ENCODE data around the gene ATP1B1.
"Not testable (repeated sequence)": the region's sequence is repeated elsewhere in the genome, so short reads cannot be mapped to it uniquely, and the experiment has no call there.

ATP1B1 gene

GRCh38 chr1:169111472-169111871, 5.0 kb downstream of the ATP1B1 start:
- DNase-seq (ENCODE audit: low read depth): no peak
- H3K4me3 ChIP-seq (ENCODE audit: low read depth, low read length): no peak overlapping the region

DNA sequence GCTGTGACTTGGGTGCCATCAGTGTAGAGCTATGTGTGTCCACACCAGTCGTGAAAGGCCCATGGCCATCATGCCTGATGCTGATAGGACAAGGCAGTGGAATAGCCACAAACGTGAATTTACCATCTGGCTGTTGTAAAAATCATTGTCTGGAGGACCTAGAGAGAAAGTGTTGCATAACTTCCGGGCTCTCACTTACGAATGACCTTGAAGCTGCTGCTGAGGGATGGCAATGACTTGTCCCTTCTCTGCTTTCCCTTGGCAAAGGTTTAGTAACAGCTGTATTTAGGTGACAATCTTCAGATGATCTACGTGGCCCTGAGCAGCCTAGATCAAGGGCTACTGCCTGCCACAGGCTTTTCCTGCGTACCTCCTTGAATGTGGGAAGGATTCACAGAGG, 5.8 kb downstream of the ATP1B1 start:
- DNase-seq (ENCODE audit: low read depth): no peak
- H3K4me3 ChIP-seq (ENCODE audit: low read depth, low read length): no peak overlapping the region

- peak; percentile 69 for DNase-seq (ENCODE audit: low read depth)
- H3K4me3 ChIP-seq (ENCODE audit: low read depth, low read length): no peak overlapping the region
These were observed 7.2 kb downstream of the ATP1B1 start for GRCh38 chr1:169113613-169114119.

DNA sequence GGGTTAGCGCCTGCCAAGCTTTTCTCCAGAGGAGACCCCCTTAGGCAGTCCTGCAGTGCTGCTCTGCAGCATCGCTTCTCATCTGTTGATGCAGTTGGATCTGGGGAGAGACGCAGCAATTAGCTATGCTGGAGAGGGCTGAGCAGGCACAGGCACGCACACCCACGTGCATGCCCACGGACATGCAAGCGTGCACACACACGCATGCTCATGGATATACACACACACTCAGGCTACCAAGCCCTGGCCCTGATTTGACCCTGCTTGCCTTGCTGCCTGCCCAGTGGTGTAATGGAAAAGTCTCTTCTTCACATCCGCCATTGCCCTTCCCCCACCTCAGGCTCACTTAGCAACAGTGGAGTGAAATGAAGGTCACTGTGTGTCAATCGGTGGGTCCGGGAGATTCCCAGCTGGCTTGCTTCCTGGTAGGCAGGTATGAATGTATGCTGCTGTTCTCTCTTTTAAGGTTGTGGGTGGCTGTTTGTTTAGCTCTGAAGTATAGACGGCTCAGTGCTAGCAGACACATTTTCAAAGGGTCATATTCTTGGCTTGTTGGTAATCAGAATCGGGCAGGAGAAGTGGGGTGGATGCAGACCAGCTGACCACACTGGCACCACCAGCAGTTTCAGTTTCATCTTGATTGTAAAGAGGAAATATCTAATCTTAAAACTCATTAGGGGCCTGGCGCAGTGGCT, 9.5 kb downstream of the ATP1B1 start:
- DNase-seq (ENCODE audit: low read depth): no peak
- no peak overlapping the region for H3K4me3 ChIP-seq (ENCODE audit: low read depth, low read length)

GRCh38 chr1:169117014-169117413, 10.5 kb downstream of the ATP1B1 start:
- H3K4me3 ChIP-seq (ENCODE audit: low read depth, low read length): no peak overlapping the region
- no peak for DNase-seq (ENCODE audit: low read depth)

DNA sequence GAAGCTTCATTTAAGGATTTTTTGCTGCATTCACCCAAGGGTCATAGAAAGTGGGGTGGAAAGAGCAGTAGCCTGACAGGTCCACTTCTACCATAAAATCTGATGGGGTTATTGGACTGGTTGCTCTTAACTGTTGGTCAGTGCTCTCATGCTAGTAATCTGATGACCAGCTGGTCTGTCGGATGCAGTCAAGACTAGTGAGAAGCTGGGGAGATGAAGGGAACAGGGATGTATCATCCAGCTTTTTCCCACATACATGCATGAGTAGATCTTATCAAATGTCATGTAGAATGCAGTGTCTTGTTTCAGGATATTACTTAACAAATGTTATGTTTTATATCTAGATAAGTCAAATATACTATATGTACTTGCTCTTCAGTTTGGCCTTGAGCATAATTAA, 11.1 kb downstream of the ATP1B1 start:
- H3K4me3 ChIP-seq (ENCODE audit: low read depth, low read length): no peak overlapping the region

GRCh38 chr1:169118227-169118626, 11.7 kb downstream of the ATP1B1 start:
- no peak overlapping the region for H3K4me3 ChIP-seq (ENCODE audit: low read depth, low read length)
- no peak for DNase-seq (ENCODE audit: low read depth)

More for the DNA sequence above, 11.1 kb downstream of the ATP1B1 start:
- DNase-seq (ENCODE audit: low read depth): no peak

- no peak overlapping the region for H3K4me3 ChIP-seq (ENCODE audit: low read depth, low read length)
- peak; percentile 32 for DNase-seq (ENCODE audit: low read depth)
These were observed 12.9 kb downstream of the ATP1B1 start for GRCh38 chr1:169119405-169119804.

DNA sequence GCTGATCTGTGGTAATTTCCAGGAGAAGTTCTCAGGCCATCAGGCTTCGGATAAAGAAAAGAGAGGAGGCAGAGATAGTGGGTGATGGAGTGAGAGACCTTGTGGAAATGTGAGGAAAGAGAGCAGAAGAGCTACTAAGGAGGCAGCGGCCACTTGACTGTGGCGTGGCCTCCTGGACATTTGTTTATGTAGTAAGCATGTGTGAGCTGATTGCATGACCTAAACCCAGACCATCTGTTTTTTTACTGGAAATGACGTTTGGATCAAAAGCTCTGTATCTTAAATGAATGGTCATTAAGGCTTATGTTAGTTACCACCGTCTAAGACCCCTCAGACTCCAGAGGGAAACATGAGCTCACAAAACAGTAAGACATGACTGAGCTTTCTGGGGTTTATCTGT, 13.6 kb downstream of the ATP1B1 start:
- no peak overlapping the region for H3K4me3 ChIP-seq (ENCODE audit: low read depth, low read length)
- no peak for DNase-seq (ENCODE audit: low read depth)

GRCh38 chr1:169121146-169121923, 14.8 kb downstream of the ATP1B1 start:
- DNase-seq (ENCODE audit: low read depth): no peak

DNA sequence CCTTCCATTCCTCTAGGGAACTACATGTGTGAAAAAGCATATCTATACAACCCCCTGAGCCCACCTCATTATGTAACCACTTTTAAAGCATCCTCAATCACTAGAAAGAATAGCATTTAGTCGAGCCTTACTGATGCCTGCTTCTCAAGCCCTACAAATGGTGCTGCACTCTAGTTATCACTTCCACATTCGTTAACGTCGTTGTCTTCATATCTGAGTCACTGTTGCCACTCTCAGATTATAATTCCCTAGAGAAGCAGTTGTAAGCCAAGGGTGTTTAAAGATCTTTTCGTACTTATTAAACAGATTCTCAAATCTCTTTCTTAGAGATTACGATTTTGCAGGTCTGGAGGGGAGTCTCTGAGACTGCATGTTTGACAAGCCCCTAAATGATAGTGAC, 16.5 kb downstream of the ATP1B1 start:
- H3K4me3 ChIP-seq (ENCODE audit: low read depth, low read length): no peak overlapping the region
- no peak for DNase-seq (ENCODE audit: low read depth)

More at GRCh38 chr1:169121146-169121923, 14.8 kb downstream of the ATP1B1 start:
- H3K4me3 ChIP-seq (ENCODE audit: low read depth, low read length): no peak overlapping the region

GRCh38 chr1:169124459-169124858, 18.0 kb downstream of the ATP1B1 start:
- no peak for DNase-seq (ENCODE audit: low read depth)

GRCh38 chr1:169125597-169125996, 19.1 kb downstream of the ATP1B1 start:
- not testable (repeated sequence) for DNase-seq (ENCODE audit: low read depth); H3K4me3 ChIP-seq (ENCODE audit: low read depth, low read length)

More at GRCh38 chr1:169124459-169124858, 18.0 kb downstream of the ATP1B1 start:
- no peak overlapping the region for H3K4me3 ChIP-seq (ENCODE audit: low read depth, low read length)

GRCh38 chr1:169126335-169126734, 19.8 kb downstream of the ATP1B1 start:
- H3K4me3 ChIP-seq (ENCODE audit: low read depth, low read length): no peak overlapping the region
- no peak for DNase-seq (ENCODE audit: low read depth)

DNA sequence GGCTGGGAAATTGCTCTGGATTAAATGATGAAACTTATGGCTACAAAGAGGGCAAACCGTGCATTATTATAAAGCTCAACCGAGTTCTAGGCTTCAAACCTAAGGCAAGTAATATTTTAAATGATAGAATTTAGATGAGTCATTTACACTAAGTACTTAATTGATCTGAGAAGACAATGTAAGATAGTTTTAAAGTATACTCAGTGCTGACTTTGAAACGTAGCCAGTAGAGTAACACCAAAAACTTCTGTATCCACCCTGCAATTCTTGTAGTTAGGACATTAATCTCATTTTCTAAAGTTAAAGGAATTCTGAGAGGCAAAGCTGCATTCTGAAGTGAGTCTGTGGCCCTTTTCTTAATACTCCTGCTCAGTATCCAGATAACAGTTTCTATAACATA, 20.8 kb downstream of the ATP1B1 start:
- no peak overlapping the region for H3K4me3 ChIP-seq (ENCODE audit: low read depth, low read length)
- no peak for DNase-seq (ENCODE audit: low read depth)

GRCh38 chr1:169128562-169128961, 22.1 kb downstream of the ATP1B1 start:
- no peak overlapping the region for H3K4me3 ChIP-seq (ENCODE audit: low read depth, low read length)
- DNase-seq (ENCODE audit: low read depth): no peak

DNA sequence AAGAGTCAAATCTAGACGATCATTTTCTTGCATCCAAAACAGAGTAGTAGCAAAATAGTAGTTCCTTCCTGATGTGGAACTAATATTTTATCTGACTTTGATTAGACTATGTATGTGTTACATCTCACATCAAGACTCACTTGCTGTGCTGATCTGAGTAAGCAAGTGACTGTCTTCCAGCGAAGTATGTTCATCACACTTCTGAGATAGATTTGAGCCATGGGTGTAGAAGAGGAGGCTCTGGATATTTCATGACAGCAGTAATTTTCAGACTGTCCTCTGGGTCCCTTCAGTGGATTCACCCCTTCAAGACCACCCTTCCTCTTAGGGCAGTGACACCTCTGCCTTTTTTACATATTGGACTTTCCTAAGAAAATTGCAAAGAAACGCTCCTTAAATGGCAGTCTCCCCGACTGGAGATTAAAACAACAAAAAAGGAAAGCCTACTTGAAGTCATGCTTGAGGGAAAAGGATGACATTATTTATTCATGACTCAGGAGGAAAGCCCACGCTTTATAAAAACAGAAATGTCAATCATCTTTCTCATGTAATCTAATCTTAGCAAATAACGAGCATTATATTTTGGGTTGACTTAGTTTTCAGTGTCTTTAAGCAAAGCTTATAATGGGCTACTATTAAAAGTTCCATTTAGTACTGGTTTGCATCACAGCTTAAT, 22.8 kb downstream of the ATP1B1 start:
- DNase-seq (ENCODE audit: low read depth): no peak
- no peak overlapping the region for H3K4me3 ChIP-seq (ENCODE audit: low read depth, low read length)

DNA sequence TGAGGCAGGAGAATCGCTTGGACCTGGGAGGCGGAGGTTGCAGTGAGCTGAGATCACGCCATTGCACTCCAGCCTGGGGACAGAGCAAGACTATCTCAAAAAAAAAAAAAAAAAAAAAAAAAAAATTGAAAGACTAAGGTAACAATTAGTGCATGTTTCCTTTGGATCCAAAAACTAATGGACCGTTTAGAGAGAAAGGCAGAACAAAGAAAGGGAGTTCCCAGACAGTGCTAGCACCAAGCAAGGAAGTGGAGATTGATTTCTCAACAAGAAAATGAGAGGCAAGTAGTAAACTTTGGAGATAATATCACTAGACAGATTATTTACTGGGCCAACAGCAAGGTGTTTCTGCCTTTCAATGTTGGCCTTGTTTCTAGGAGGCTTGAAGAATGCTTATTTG, 24.2 kb downstream of the ATP1B1 start:
- no peak for DNase-seq (ENCODE audit: low read depth)
- H3K4me3 ChIP-seq (ENCODE audit: low read depth, low read length): no peak overlapping the region

DNA sequence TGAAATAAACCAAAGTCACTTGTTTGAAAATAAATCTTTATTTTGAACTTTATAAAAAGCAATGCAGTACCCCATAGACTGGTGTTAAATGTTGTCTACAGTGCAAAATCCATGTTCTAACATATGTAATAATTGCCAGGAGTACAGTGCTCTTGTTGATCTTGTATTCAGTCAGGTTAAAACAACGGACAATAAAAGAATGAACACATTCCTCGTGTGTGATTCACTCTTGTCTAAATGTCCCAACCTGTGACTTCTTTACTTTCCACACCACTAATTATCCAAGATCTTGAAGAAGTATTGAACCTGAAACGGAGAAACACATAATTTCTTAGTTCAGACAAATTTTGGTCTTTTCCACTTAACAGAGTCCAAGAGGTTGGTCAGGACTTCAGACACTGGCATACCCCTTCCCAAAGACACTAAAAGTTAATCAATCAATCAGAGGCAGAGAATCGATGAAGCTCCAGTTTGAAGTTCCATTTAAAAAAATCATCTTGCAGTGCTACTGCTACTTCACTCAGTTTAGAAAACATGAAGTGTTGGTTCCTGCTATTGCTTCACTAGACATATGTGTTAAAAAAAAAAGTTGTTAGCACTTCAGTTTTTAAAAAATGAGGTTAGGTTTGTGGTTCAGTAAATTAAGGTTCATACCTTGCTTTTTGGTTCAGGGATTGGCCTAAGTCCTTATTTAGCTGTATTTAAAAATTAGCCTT, 26.2 kb downstream of the ATP1B1 start:
- H3K4me3 ChIP-seq (ENCODE audit: low read depth, low read length): no peak overlapping the region
- no peak for DNase-seq (ENCODE audit: low read depth)

GRCh38 chr1:169133228-169133576, 26.7 kb downstream of the ATP1B1 start:
- no peak for DNase-seq (ENCODE audit: low read depth)
- H3K4me3 ChIP-seq (ENCODE audit: low read depth, low read length): no peak overlapping the region

Data from skeletal muscle cell (primary cell).